DND-41 (cell line): ENCODE data around the gene ENTPD3.

ENCODE experiments used
- CTCF ChIP-seq: IDR thresholded peaks from 2 replicates; pipeline ENCODE4 v1.5.1; 2012; ENCODE audit warnings: borderline replicate concordance, low read length, moderate library complexity, mild to moderate bottlenecking; ENCODE audit not compliant: poor library complexity, severe bottlenecking; ENCODE audit errors: extremely low read depth
- EZH2 ChIP-seq: IDR thresholded peaks from 3 replicates; pipeline ENCODE4 v1.6.1; 2012; ENCODE audit warnings: borderline replicate concordance, low read depth, mild to moderate bottlenecking, moderate library complexity, low read length, inconsistent platforms; ENCODE audit not compliant: severe bottlenecking

- TF ChIP-seq CTCF (no peak), EZH2 (no peak)
Observed at GRCh38 chr3:40339871-40340270, 47.1 kb upstream of the ENTPD3 start.
